GM12872 (cell line): ENCODE results near the gene ZNF462.

ENCODE experiments used
- TF ChIP-seq, protein P1 (sequence below): IDR thresholded peaks from 3 replicates; pipeline ENCODE4 v1.5.1; 2011; ENCODE audit warnings: low read depth, mild to moderate bottlenecking, low read length, moderate library complexity; ENCODE audit not compliant: insufficient read depth

ZNF462 gene

DNA sequence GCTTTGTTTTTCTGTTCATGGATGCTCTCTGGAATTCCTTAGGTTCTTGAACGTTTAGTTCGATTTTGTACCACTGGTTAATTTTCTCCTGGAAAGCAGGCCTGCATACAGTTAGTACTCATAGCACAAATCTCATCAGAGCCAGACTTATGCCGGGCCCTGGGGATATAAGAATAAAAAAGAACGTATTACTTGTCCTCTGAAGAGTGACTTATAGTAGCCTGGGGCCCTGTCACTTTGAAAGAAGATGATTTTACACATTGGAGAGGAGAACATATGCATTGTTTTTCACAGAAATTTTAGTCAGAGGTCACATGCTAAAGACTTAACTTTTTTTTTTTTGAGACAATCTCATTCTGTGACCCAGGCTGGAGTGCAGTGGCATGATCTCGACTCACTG lies 50.3 kb downstream of the ZNF462 start:
- TF ChIP-seq, protein P1, sequence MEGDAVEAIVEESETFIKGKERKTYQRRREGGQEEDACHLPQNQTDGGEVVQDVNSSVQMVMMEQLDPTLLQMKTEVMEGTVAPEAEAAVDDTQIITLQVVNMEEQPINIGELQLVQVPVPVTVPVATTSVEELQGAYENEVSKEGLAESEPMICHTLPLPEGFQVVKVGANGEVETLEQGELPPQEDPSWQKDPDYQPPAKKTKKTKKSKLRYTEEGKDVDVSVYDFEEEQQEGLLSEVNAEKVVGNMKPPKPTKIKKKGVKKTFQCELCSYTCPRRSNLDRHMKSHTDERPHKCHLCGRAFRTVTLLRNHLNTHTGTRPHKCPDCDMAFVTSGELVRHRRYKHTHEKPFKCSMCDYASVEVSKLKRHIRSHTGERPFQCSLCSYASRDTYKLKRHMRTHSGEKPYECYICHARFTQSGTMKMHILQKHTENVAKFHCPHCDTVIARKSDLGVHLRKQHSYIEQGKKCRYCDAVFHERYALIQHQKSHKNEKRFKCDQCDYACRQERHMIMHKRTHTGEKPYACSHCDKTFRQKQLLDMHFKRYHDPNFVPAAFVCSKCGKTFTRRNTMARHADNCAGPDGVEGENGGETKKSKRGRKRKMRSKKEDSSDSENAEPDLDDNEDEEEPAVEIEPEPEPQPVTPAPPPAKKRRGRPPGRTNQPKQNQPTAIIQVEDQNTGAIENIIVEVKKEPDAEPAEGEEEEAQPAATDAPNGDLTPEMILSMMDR, result no peak

DNA sequence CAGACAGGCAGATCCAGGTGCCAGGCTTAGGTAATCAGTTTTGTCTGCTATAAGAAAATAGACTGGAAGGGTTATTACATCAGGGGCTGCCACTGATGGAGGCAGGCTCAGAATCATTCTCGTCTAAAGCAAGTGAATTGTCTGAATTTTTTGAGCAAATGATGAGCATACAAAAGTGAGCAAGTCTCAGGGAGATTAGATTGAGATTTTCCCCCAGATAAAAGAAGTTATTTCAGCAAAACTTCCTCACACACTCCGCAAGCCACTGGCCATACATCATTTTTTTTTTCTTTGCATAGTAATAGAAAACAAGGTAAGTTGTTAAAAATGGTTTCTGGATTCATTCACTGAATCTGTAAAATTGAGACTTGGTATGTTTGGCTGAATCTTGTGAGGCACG lies 52.9 kb downstream of the ZNF462 start:
- TF ChIP-seq, protein P1, result no peak

DNA sequence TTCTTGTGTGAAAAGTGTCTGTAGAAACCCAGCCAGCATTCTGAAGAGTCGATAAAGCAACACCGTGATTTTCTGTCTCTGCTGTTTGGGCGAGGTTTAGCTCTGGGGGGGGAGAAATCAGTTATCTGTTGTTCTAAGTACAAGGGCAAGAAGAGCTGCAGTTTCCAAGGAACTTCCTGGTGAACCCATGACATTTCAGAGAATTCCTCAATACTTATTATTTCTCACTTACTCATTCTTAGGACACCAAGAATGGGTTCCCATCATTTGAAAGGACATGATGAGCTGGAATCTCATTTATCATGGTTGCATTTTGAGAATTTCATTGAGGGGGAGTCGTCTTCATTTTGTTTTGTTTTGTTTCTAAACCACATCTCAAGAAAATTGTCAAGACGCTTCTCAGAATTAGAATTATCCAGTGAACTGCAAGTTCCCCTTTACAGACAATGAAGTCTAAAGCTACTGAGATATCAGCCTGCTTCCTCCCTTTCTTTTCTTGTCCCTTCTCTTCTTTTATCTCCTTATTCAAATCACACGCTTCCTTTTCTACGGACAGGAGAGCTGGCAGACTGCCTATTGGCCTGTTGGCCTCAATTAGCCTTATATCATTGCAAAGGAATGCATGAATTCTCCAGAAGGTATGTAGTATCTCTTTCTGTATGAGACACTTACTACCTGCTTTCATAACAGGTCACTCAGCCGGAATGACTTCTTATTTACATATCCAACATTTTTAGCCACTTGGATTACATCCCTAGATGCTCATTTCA lies 53.7 kb downstream of the ZNF462 start:
- TF ChIP-seq, protein P1, result no peak

DNA sequence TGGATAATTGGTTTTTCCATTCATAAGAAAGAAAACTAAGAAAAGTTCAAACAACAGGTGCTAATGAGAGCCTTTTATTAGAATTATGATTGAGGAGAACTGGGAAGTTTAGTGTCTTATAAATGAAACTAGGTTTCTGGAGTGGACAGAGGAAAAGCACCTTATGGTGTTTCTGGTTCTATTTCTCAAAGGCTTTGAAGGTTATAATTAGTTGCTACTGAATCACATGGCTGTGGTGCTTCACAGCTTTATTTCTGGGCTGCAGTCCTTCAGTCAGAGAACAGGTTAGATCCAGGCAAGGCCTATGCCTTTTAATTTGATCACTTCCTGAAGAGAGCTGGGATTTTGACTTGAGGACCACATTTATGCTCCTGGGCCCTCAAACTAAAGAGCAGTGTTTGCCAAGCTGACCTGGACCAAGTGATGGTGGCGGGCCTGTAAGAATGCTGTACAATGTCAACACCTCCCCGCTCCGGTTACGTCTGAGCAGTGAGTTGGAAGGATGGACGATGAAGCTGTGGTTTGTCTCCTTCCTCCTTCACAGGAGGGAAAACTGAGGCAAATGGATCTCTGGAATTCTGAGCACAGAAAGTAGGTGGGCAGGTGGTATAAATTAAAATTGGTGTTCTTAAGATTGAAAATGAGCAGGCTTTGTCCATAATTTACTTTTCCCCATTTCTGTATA lies 56.0 kb downstream of the ZNF462 start:
- TF ChIP-seq, protein P1, result no peak

DNA sequence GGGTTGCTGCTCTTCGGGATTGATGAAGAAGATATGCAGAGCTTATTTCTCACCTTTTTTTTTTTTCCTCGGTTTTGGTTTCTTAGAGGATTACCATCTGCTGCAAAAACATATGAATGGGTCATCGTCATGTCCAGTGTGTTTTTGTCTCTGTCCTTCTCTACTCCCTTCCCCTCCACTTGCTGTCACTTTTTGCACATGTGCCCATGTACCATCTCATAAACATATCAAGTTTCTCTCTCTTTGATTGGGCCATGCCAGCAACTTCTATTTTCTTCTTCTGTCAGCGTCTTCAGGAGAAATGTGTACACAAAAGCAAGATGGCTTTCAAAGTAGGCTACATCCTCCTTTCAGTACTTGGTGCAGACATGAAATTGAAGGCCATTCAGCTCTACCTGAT lies 57.1 kb downstream of the ZNF462 start:
- TF ChIP-seq, protein P1, result no peak

DNA sequence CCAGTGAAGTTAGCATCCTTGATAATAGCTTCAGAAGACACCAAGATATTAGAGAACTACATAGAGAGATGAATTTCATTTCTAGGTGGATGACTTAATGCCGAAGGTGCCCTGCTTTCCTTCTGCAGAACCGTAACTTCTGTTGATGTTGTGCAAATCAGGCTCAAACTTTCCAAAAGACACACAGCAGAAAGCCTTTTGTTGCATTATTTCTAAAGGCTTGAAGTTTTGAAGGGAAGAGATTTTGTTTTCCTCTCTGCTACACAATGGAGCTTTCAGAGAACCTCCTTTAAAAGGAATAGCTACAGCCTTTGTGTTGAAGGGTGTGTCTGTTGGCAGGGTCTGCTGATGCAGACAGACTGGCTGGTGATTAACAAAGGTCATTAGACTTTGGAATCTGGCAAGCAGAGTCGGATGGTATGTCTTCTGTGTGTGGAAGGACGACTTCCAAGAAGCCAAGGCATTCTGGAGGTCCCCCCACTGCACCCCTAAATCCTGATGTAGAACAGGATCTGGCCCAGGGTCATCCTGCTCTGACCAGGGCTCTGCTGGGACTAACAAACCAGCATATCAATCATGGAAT lies 57.8 kb downstream of the ZNF462 start:
- TF ChIP-seq, protein P1, result no peak

DNA sequence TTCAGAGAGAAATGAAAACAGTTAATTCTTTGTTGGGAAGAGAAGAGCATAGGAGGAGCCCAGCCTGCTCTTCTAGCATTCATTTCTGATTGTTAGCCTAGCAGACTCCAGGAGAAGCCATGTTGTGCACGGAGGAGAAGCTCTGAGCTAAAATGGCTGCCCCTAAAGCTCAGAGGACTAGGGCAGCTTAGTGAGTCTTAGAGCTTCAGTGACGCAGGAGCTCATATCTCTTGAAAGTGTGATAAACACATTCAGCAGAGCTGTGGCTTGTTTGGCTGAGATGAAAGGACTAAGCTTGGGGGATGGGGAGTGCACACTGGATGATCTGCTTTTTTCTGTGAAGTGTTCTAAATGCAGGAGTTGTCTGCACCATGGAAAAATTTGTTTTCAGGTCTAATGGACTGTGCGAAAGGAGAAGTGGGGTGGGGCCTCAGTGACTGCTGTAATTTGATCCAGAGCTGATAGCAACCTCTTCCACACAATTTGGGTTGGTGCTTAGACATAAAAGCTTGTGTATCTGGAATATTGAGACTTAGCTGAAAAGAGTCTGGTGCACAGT lies 58.5 kb downstream of the ZNF462 start:
- TF ChIP-seq, protein P1, result no peak
